BLaER1 (cell line): Measurements from ENCODE around the gene LITAF.
"Not testable (repeated sequence)": the region's sequence is repeated elsewhere in the genome, so short reads cannot be mapped to it uniquely, and the experiment has no call there.

Source experiments
- H3K27ac ChIP-seq: shearing (Covaris generic); formaldehyde crosslinking; 2 replicates; pipeline ENCODE4 v1.8.1; 2022
- H3K27me3 ChIP-seq: shearing (Covaris generic); formaldehyde crosslinking; 2 replicates; pipeline ENCODE4 v1.8.1; 2022
- H3K36me3 ChIP-seq: shearing (Covaris generic); formaldehyde crosslinking; 2 replicates; pipeline ENCODE4 v1.8.1; 2022
- H3K4me1 ChIP-seq: shearing (Covaris generic); formaldehyde crosslinking; 2 replicates; pipeline ENCODE4 v1.8.1; 2022
- H3K4me2 ChIP-seq: shearing (Covaris generic); formaldehyde crosslinking; 2 replicates; pipeline ENCODE4 v1.8.1; 2022
- H3K4me3 ChIP-seq: shearing (Covaris generic); formaldehyde crosslinking; 2 replicates; pipeline ENCODE4 v1.8.1; 2022
- H3K9ac ChIP-seq: shearing (Covaris generic); formaldehyde crosslinking; 2 replicates; pipeline ENCODE4 v1.8.1; 2022
- H3K9me3 ChIP-seq: shearing (Covaris generic); formaldehyde crosslinking; 2 replicates; pipeline ENCODE4 v1.8.1; 2022
- H4K20me1 ChIP-seq: shearing (Covaris generic); formaldehyde crosslinking; 2 replicates; pipeline ENCODE4 v1.8.1; 2022
- Cebpa-rat ChIP-seq: shearing (Covaris generic); IDR thresholded peaks from 2 replicates; pipeline ENCODE4 v1.8.1; 2022

Gene LITAF

DNA sequence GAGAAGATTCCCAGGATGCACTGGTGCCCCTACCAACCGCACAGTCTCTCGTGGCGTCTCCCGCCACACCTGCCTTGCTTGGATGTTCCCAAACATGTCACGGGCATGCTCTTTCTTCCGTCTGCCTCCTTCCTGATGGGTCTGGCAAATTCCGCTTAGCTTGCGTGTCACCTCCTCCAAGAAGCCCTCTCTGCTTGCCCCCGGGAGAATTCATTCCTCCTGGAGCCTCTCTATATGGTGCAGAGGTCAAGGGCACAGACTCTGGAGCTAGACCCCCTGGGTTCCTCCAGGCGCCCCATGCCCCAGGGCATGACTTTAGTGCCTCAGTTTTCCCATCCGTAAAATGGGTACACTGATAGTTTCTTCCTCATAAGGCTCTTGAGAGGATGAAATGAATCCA lies 21.1 kb downstream of the LITAF start:
- no peaks in the 10 kb centered on the region for H3K27me3 ChIP-seq
- H3K4me2 ChIP-seq = no peak overlapping the region
- H3K36me3 ChIP-seq = no peaks in the 10 kb centered on the region
- peaks cover 40% of the 10 kb centered on the region for H3K4me1 ChIP-seq
- no peak overlapping the region for H3K4me3 ChIP-seq
- H3K27ac ChIP-seq = no peak overlapping the region
- no peak for TF ChIP-seq Cebpa-rat
- peaks cover 91% of the 10 kb centered on the region; the same call in 1 of the 2 replicates for H4K20me1 ChIP-seq
- H3K9me3 ChIP-seq = no peaks in the 10 kb centered on the region
- no peak overlapping the region for H3K9ac ChIP-seq

DNA sequence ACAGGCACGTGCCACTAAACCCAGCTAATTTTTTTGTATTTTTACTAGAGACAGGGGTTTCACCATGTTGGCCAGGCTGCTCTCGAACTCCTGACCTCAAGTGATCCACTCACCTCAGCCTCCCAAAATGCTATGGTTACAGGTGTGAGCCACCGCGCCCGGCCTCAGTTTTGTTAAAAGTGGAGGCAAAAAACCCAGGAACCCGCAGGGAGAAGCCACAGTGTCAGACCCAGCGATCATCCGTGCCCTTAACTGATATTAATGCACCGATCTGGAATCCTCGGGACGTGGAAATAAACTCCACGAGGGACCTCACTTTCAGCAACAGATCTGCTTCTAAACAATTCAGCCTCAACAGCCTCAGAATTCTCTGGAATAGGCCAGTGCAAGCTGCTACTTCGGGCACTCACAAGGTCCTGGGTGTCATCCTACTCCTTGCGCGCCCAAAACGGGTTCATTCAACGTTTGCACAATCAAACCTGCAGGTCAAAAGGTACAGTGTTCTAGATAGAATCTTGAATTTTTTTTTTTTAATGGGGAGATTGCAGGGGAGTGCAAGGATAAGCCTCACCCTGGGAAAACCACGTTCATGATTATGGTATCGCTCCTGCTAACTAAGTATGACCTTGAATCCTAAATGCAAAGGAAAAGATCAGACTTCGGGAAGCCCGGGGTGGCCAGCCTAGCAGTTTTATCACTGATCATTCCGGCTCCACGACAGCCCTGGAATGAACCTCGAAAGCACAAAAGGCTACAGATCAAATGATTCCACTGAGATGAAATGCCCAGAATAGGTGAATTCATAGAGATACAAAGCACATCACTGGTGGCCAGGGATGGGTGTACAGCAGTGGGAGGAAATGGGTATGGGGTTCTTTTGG lies 22.4 kb downstream of the LITAF start:
- no peak overlapping the region for H3K4me3 ChIP-seq
- H3K27me3 ChIP-seq = no peaks in the 10 kb centered on the region
- no peak overlapping the region for H3K9ac ChIP-seq
- TF ChIP-seq Cebpa-rat = no peak
- H3K4me2 ChIP-seq = no peak overlapping the region
- H3K27ac ChIP-seq = no peak overlapping the region
- H4K20me1 ChIP-seq = peaks cover 86% of the 10 kb centered on the region; the same call in 1 of the 2 replicates
- no peaks in the 10 kb centered on the region for H3K9me3 ChIP-seq
- H3K4me1 ChIP-seq = peaks cover 40% of the 10 kb centered on the region
- H3K36me3 ChIP-seq = no peaks in the 10 kb centered on the region

DNA sequence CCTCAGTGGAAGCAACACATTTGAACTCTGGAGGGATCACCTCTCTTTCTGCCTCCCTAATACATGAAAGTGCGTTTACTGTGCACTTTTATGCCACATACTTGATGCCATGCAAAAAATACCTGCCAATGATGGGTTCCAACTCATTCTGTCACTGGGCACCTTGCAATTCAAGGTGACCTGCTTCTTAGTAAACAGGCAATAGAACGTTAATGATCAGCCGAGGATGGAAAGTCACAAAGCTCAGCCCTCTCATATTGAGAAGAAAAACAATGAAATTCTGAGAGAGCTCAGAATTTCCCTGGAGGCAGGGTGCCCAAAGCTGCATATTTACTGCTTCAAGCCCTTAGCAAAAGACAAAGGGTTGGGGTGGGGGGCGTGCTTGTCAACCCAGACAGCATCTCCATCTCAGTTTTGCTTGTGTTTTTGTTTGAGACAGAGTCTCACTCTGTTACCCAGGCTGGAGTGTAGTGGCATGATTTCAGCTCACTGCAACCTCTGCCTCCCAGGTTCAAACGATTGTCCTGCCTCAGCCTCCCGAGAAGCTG lies 23.2 kb downstream of the LITAF start:
- Histone ChIP-seq H3K9ac (no peak overlapping the region), H3K4me2 (no peak overlapping the region; the same call in 1 of the 2 replicates), H4K20me1 (peaks cover 84% of the 10 kb centered on the region), H3K27ac (no peak overlapping the region), H3K27me3 (no peaks in the 10 kb centered on the region), H3K4me3 (no peak overlapping the region), H3K9me3 (no peaks in the 10 kb centered on the region), H3K4me1 (peaks cover 40% of the 10 kb centered on the region), H3K36me3 (no peaks in the 10 kb centered on the region)
- no peak for TF ChIP-seq Cebpa-rat

DNA sequence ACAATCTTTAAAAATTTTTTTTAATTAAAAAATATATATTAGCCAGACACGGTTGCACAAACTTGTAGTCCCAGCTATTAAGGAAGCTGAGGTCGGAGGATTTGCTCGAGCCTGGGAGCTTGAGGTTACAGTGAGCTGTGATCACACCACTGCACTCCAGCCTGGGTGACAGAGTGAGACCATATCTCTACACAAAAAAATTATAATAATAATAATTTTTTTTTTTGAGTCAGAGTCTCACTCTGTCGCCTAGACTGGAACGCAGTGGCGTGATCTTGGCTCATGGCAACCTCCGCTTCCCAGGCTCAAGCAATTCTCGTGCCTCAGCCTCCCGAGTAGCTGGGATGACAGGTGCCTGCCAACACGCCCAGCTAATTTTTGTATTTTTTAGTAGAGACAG lies 23.8 kb downstream of the LITAF start:
- no peak for TF ChIP-seq Cebpa-rat
- Histone ChIP-seq H3K9me3 (no peaks in the 10 kb centered on the region), H3K9ac (no peak overlapping the region), H3K4me2 (peak overlapping the region; percentile 85; the same call in 1 of the 2 replicates), H3K27ac (no peak overlapping the region), H3K4me1 (peaks cover 46% of the 10 kb centered on the region), H4K20me1 (peaks cover 83% of the 10 kb centered on the region), H3K36me3 (no peaks in the 10 kb centered on the region), H3K4me3 (no peak overlapping the region), H3K27me3 (no peaks in the 10 kb centered on the region)

DNA sequence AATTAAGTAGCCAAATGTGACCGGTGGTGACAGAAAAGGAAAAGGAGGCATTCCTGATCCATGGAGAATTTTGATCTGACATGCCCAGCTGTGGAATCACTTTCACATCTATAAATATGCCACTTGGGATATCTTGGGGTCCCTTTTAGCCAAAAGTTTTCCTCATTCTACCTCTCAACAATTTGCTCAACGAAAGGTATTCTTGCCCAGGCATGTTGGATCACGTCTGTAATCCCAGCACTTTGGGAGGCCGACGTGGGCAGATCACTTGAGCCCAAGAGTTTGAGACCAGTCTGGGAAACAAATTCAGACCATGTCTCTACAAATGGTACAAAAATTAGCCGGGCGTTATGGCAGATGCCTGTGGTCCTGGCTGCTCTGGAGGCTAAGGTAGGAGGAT lies 24.3 kb downstream of the LITAF start:
- Histone ChIP-seq H3K4me3 (no peak overlapping the region), H3K27me3 (no peaks in the 10 kb centered on the region), H3K4me2 (peak overlapping the region; percentile 85), H3K36me3 (no peaks in the 10 kb centered on the region), H3K27ac (no peak overlapping the region), H3K9me3 (no peaks in the 10 kb centered on the region), H3K4me1 (peaks cover 52% of the 10 kb centered on the region), H4K20me1 (peaks cover 82% of the 10 kb centered on the region), H3K9ac (no peak overlapping the region)
- no peak for TF ChIP-seq Cebpa-rat

DNA sequence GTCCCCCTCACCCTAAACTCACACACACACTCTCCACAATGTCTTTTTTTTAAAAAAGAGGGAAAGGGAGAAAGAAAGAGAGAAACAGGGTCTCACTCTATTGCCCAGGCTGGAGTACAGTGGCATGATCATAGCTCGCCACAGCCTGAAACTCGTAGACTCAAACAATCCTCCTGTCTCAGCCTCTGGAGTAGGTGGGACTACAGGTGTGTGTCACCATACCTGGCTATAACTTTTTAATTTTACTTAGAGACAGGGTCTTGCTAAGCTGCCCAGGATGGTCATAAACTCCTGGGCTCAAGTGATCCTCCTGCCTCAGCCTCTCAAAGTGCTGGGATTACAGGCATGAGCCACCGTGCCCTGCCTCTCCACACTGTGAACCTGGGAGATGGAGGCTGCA lies 24.9 kb downstream of the LITAF start:
- Histone ChIP-seq H3K27me3 (no peaks in the 10 kb centered on the region), H3K4me3 (no peak overlapping the region), H3K36me3 (no peaks in the 10 kb centered on the region), H4K20me1 (peaks cover 77% of the 10 kb centered on the region), H3K9me3 (no peaks in the 10 kb centered on the region), H3K4me2 (peak overlapping the region; percentile 85), H3K27ac (no peak overlapping the region), H3K9ac (peak overlapping the region; percentile 32; the same call in 1 of the 2 replicates), H3K4me1 (peaks cover 57% of the 10 kb centered on the region)
- no peak for TF ChIP-seq Cebpa-rat

DNA sequence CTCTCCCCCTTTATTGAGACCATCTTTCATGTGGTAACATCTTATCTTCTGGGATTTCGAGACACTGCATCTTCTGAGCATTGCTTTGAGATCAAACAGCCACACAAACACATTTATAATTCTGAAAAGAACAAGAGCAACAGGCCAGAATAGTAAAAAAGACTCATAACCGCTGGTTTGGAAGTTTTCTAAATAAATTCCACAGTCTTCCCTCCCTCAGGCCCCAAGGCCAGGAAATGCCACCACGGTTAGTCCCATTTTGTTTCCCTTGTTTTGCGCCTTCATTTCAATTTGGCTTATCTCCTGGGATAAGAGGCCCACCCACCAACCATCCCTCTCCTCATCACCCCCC lies 25.3 kb downstream of the LITAF start:
- no peak overlapping the region for H3K27ac ChIP-seq
- peaks cover 2% of the 10 kb centered on the region for H3K9me3 ChIP-seq
- peaks cover 62% of the 10 kb centered on the region for H3K4me1 ChIP-seq
- H3K36me3 ChIP-seq = peaks cover 2% of the 10 kb centered on the region
- peaks cover 74% of the 10 kb centered on the region for H4K20me1 ChIP-seq
- no peaks in the 10 kb centered on the region for H3K27me3 ChIP-seq
- no peak for TF ChIP-seq Cebpa-rat
- peak overlapping the region; percentile 32 for H3K9ac ChIP-seq
- peak overlapping the region; percentile 20; the same call in 1 of the 2 replicates for H3K4me3 ChIP-seq
- peak overlapping the region; percentile 85 for H3K4me2 ChIP-seq

DNA sequence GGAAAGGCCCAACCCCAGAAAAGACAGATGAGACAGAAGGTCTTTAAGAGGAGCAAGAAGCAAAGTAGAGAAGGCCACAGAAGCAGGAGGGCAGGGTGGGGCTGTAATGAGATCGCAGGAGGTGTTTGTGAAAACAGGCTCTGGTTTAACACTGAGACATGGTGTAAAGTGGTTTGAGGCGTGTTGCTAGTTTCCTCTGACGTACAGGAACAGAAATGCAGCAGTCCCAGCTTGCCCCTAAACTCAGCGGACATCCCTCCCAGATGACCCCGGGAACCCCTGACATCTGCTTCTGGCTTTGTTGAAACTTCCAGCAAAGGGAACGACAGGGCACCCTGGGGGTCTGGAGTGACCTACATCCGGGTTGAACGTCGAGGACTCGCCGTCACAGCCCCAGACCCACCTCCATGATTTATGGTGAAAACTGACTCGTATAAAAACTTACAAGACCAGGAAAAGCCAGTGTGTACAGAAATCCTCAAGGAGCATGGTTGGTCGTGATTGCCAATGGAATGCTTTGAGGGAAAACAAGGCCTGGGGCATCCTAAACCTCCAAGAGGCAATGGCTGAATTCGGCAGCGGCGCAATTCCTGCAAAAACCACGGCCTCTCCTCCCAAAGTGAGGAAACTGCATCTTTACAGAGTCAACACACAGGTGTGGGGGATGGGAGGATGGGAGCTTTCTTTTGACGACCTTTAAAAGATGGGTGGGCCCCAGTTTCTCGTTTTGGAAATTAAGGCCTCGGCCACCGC lies 25.8 kb downstream of the LITAF start:
- H3K27ac ChIP-seq = no peak overlapping the region

DNA sequence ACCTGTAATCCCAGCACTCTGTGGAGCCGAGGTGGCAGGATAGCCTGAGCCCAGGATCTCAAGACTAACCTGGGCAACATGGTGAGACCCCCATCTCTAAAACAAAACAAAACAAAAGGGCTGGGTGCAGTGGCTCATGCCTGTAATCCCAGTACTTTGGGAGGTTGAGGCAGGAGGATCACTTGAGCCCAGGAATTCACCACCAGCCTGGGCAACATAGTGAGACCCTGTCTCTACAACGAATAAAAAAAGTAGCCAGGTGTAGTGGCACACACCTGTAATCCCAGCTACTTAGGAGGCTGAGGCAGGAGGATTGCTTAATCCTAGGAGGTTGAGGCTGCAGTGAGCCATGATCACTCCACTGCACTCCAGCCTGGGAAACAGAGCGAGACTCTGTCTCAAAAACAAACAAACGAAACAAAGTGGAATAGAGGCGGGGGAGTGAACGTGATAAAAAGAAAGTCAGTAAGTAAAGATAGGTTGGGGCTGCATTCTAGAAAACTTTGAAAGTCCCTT lies 28.4 kb downstream of the LITAF start:
- not testable (repeated sequence) for H3K4me3 ChIP-seq, H3K9ac ChIP-seq, H3K27me3 ChIP-seq, H3K27ac ChIP-seq
- peaks cover 50% of the 10 kb centered on the region for H4K20me1 ChIP-seq
- peaks cover 72% of the 10 kb centered on the region for H3K4me1 ChIP-seq
- peaks cover 28% of the 10 kb centered on the region for H3K36me3 ChIP-seq
- peak overlapping the region; percentile 70 for H3K4me2 ChIP-seq
- H3K9me3 ChIP-seq = peaks cover 10% of the 10 kb centered on the region

More for the DNA sequence above, 25.8 kb downstream of the LITAF start:
- peak overlapping the region; percentile 85 for H3K4me2 ChIP-seq
- H3K4me3 ChIP-seq = peak overlapping the region; percentile 20; the same call in 1 of the 2 replicates
- no peak for TF ChIP-seq Cebpa-rat
- peaks cover 67% of the 10 kb centered on the region for H3K4me1 ChIP-seq
- H3K27me3 ChIP-seq = 0 out of 2 replicates have a peak, but pooled peaks cover 5% of the 10 kb centered on the region
- H4K20me1 ChIP-seq = peaks cover 69% of the 10 kb centered on the region
- peak overlapping the region; percentile 32 for H3K9ac ChIP-seq
- peaks cover 8% of the 10 kb centered on the region for H3K9me3 ChIP-seq
- peaks cover 7% of the 10 kb centered on the region for H3K36me3 ChIP-seq
